IPS-20b (cell line): Measurements from ENCODE around the gene GABPA.
"Not testable (repeated sequence)": the region's sequence is repeated elsewhere in the genome, so short reads cannot be mapped to it uniquely, and the experiment has no call there.

Source experiments
- H3K27ac ChIP-seq: one replicate; pipeline ENCODE4 v1.5.1; 2013; ENCODE audit warnings: low read length
- H3K27me3 ChIP-seq: 2 replicates; pipeline ENCODE4 v1.6.1; 2013; ENCODE audit warnings: mild to moderate bottlenecking, low read length, inconsistent platforms; ENCODE audit not compliant: insufficient read depth
- H3K36me3 ChIP-seq: 2 replicates; pipeline ENCODE4 v1.6.1; 2013; ENCODE audit warnings: low read depth, mild to moderate bottlenecking, inconsistent platforms, low read length, moderate library complexity; ENCODE audit not compliant: insufficient read depth
- H3K4me1 ChIP-seq: 2 replicates; pipeline ENCODE4 v1.6.1; 2013; ENCODE audit warnings: mild to moderate bottlenecking, control low read depth, inconsistent platforms, low read length, moderate library complexity; ENCODE audit not compliant: insufficient read depth
- H3K4me3 ChIP-seq: 2 replicates; pipeline ENCODE4 v1.5.1; 2013; ENCODE audit warnings: mild to moderate bottlenecking, low read length, inconsistent platforms
- H3K9ac ChIP-seq: 2 replicates; pipeline ENCODE4 v1.6.1; 2013; ENCODE audit warnings: low read depth, mild to moderate bottlenecking, inconsistent platforms, low read length, moderate library complexity
- H3K9me3 ChIP-seq: 2 replicates; pipeline ENCODE4 v1.6.1; 2013; ENCODE audit warnings: mild to moderate bottlenecking, low read depth, low read length, inconsistent platforms; ENCODE audit not compliant: insufficient read depth

Gene GABPA

DNA sequence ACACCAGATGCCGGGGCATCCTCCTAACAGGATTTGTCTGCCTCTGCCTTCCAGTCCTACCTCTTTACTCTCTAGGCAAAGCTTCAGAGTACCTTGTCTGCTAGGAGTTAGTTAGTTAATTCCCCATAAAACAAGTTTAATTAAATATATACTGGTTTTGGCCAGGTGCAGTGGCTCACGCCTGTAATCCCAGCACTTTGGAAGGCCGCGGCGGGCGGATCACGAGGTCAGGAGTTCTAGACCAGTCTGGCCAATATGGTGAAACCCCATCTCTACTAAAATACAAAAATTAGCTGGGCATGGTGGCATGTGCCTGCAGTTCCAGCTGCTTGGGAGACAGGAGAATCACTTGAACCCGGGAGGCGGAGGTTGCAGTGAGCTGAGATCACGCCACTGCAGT is 20.7 kb upstream of the GABPA start:
- H3K27me3 ChIP-seq, H3K9me3 ChIP-seq, H3K36me3 ChIP-seq: not testable (repeated sequence)

DNA sequence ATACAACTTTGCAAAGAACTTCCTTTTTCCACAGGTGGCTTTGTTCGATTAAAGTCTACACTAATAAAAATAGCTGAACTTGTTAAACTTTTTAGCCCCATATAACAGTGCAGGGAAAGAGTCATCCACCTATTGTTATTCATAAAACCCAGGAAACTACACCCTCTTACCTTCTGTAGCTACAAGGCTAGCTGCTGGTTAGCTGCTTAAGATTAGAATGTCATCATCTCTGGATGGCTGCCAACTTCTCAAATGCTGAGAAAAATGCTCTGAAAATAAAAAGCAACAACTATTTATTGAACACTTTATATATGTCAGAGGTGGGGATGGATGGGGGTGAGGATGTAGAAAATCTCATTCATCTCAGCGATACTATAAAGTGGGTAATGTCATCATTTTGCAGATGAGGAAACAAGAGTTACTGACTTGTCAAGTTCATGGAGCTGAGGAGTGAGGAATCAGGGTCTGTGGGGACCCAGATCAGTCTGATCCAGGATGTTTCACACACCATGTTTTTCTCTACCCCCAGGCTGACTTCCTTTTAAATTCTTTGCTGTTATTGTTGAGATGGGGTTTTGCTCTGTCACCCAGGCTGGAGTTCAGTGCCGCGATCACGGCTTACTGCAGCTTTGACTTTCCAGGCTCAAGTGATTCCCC is 17.2 kb upstream of the GABPA start:
- Histone ChIP-seq H3K27me3 (no peaks in the 10 kb centered on the region), H3K4me3 (no peak overlapping the region)

More for the DNA sequence above, 20.7 kb upstream of the GABPA start:
- not testable (repeated sequence) for H3K27ac ChIP-seq, H3K9ac ChIP-seq, H3K4me3 ChIP-seq, H3K4me1 ChIP-seq

DNA sequence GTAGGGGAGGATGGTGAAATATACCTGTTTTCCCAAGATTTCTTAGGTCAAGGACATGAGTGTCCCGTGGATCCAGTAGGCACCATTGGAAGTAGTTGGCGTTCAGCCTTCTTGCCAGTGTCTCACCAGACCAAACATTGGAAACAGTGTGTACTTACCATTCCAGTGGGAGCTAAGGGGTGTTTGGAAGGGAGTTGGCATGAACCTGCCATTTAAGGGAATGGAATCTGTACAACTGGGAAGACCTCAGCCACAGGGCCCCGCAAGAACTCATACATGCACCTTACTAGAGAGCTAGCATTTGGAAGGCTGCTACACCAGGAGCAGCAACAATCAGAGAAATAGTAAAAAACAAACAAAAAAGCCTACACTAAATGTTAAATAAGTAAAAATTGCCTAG is 12.8 kb upstream of the GABPA start:
- Histone ChIP-seq H3K27me3 (no peaks in the 10 kb centered on the region), H3K9ac (no peak overlapping the region), H3K4me1 (no peaks in the 10 kb centered on the region), H3K36me3 (peaks cover 53% of the 10 kb centered on the region), H3K9me3 (no peaks in the 10 kb centered on the region), H3K27ac (no peak overlapping the region), H3K4me3 (no peak overlapping the region)

More for the DNA sequence above, 17.2 kb upstream of the GABPA start:
- no peak overlapping the region for H3K9ac ChIP-seq
- H3K4me1 ChIP-seq, result no peaks in the 10 kb centered on the region
- peaks cover 15% of the 10 kb centered on the region for H3K36me3 ChIP-seq
- no peak overlapping the region for H3K27ac ChIP-seq
- H3K9me3 ChIP-seq, result no peaks in the 10 kb centered on the region

GRCh38 chr21:25722631-25723030 is 12.1 kb upstream of the GABPA start:
- H3K36me3 ChIP-seq, result peaks cover 60% of the 10 kb centered on the region
- H3K9ac ChIP-seq, result no peak overlapping the region
- H3K4me3 ChIP-seq, result no peak overlapping the region
- no peaks in the 10 kb centered on the region for H3K27me3 ChIP-seq
- no peaks in the 10 kb centered on the region for H3K9me3 ChIP-seq
- no peak overlapping the region for H3K27ac ChIP-seq
- H3K4me1 ChIP-seq, result no peaks in the 10 kb centered on the region

DNA sequence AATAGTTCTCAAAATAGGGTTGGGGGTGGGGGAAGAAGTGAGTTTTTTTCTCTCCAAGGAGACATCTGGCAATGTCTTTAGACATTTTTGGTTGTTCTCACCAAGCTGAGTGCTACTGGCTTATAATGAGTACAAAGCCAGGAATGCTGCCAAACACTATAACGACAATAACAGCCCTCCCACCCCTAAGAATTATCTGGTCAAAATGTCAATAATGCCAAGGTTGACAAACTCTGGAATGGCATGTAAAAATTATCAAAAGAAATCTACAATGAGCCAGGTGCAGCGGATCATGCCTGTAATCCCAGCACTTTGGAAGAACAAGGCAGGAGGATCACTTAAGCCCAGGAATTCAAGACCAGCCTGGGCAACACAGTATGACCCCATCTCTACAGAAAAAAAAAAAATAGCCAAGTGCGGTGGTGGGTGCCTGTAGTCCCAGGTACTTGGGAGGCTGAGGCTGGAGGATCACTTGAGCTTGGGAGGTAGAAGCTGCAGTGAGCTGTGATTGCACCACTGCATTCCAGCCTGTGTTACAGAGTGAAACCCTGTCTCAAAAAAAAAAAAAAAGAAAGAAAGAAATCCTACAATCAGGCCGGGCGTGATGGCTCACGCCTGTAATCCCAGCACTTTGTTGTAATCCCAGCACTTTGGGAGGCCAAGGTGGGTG is 2.5 kb upstream of the GABPA start:
- no peaks in the 10 kb centered on the region for H3K9me3 ChIP-seq
- H3K4me1 ChIP-seq, result peaks cover 6% of the 10 kb centered on the region; the same call in 1 of the 2 replicates
- H3K27ac ChIP-seq, result no peak overlapping the region
- H3K27me3 ChIP-seq, result no peaks in the 10 kb centered on the region
- no peak overlapping the region for H3K9ac ChIP-seq
- H3K4me3 ChIP-seq, result no peak overlapping the region
- peaks cover 34% of the 10 kb centered on the region for H3K36me3 ChIP-seq

DNA sequence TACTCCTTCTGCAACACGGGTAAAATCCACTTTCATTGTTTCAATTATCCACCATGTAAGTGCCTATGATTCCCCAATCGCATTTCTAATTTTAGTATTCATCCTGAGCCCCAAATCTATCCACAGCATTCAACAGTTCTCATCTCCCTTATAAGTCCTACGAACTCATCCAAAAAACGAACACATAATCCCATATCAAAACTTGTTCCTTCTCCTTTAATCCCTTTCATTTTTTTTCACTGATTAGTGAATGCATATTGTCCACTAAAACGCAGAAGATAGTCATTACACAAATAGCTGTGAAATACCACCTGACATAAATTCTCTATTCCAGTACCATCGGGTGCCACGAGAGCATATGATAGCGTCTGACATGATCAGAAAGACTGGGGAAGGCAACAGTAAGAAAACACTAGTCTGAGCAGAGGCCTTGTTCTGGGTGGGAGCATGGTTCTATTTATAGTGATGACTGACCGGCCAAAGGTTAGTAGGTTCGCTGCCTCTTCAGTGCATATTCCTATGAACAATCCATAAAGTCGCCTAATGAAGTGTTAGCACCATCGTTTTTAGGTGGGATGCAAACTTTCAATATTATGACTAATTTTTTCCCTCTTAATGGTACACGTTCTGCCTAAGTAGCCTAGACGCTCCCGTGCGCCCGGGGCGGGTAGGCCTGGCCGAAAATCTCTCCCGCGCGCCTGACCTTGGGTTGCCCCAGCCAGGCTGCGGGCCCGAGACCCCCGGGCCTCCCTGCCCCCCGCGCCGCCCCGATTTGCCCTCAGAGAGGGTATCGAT is 716 bp upstream of the GABPA start:
- Histone ChIP-seq H3K4me1 (peaks cover 6% of the 10 kb centered on the region; the same call in 1 of the 2 replicates), H3K36me3 (peaks cover 15% of the 10 kb centered on the region), H3K27me3 (no peaks in the 10 kb centered on the region), H3K4me3 (peak overlapping the region; percentile 96), H3K9ac (peak overlapping the region; percentile 99), H3K27ac (peak overlapping the region; percentile 67), H3K9me3 (no peaks in the 10 kb centered on the region)

- Histone ChIP-seq H3K9ac (peak overlapping the region; percentile 99; the same call in 1 of the 2 replicates), H3K4me1 (peaks cover 6% of the 10 kb centered on the region; the same call in 1 of the 2 replicates), H3K27ac (peak overlapping the region; percentile 67), H3K4me3 (peak overlapping the region; percentile 96), H3K36me3 (peaks cover 10% of the 10 kb centered on the region), H3K27me3 (no peaks in the 10 kb centered on the region), H3K9me3 (no peaks in the 10 kb centered on the region)
These were observed 193 bp upstream of the GABPA start for GRCh38 chr21:25734654-25734903.

- Histone ChIP-seq H3K9ac (peak overlapping the region; percentile 99), H3K4me1 (peaks cover 6% of the 10 kb centered on the region; the same call in 1 of the 2 replicates), H3K9me3 (no peaks in the 10 kb centered on the region), H3K36me3 (peaks cover 3% of the 10 kb centered on the region; the same call in 1 of the 2 replicates), H3K27ac (peak overlapping the region; percentile 100), H3K27me3 (no peaks in the 10 kb centered on the region), H3K4me3 (peak overlapping the region; percentile 96)
These were observed 1.1 kb downstream of the GABPA start for GRCh38 chr21:25735646-25736597.

DNA sequence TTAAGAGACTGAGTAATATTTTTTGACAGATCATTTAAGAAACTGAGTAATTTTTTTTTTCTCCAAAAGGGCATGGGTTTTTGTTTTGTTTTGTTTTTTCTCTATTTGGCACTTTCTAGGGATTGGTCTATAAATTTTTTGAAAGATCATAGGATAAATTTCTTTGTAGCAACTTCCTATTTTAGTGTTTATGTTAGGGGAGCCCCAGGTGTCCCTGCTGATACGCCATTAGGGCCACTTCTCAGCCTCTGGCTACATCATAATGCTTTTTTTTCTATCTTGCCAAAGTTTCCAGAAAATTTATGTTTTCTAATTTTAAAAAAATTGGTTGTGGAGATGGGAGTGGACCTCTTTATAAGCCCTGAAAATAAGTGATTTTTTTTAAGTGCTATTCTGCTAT is 2.6 kb downstream of the GABPA start:
- Histone ChIP-seq H3K27ac (no peak overlapping the region), H3K36me3 (peaks cover 10% of the 10 kb centered on the region), H3K4me1 (peaks cover 6% of the 10 kb centered on the region; the same call in 1 of the 2 replicates), H3K9me3 (no peaks in the 10 kb centered on the region), H3K9ac (peak overlapping the region; percentile 99; the same call in 1 of the 2 replicates), H3K4me3 (no peak overlapping the region; the same call in 1 of the 2 replicates), H3K27me3 (no peaks in the 10 kb centered on the region)

DNA sequence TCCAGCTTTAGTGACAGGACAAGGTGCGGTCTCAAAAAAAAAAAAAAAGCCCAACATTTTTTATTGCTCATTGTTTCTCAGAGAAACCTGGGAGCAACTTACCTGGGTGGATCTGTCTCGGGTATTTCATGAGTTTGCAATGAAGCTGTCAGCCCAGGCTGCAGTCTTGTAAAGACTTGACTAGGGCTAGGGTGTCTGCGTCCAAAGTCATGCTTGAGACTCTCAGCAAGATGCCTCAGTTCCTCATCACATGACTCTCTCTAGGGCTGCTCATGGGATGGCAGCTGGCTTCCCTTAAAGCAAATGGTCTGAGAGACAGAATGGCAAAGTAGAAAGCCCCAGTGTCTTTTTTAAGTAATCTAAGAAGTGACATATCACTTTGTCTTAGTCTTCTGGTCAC is 8.1 kb downstream of the GABPA start:
- Histone ChIP-seq H3K4me1 (no peaks in the 10 kb centered on the region), H3K27ac (no peak overlapping the region), H3K4me3 (no peak overlapping the region), H3K27me3 (no peaks in the 10 kb centered on the region), H3K9me3 (no peaks in the 10 kb centered on the region), H3K9ac (no peak overlapping the region), H3K36me3 (peaks cover 43% of the 10 kb centered on the region)

- Histone ChIP-seq H3K27me3 (no peaks in the 10 kb centered on the region), H3K9ac (no peak overlapping the region), H3K4me3 (no peak overlapping the region), H3K27ac (no peak overlapping the region), H3K9me3 (no peaks in the 10 kb centered on the region), H3K4me1 (no peaks in the 10 kb centered on the region), H3K36me3 (peaks cover 62% of the 10 kb centered on the region)
These were observed 10.1 kb downstream of the GABPA start for GRCh38 chr21:25744854-25745253.
